Measurements from ENCODE around the gene INA. TPM values are rescaled to one million over a fixed set of nuclear protein-coding genes. Genes with fewer than 3 reads are reported as not detected.

INA gene
- total RNA-seq (under 1 TPM in 1 of 5 experiments, not detected in 4; 0.31 TPM), polyA plus RNA-seq (not detected), total RNA-seq (not detected)

DNA sequence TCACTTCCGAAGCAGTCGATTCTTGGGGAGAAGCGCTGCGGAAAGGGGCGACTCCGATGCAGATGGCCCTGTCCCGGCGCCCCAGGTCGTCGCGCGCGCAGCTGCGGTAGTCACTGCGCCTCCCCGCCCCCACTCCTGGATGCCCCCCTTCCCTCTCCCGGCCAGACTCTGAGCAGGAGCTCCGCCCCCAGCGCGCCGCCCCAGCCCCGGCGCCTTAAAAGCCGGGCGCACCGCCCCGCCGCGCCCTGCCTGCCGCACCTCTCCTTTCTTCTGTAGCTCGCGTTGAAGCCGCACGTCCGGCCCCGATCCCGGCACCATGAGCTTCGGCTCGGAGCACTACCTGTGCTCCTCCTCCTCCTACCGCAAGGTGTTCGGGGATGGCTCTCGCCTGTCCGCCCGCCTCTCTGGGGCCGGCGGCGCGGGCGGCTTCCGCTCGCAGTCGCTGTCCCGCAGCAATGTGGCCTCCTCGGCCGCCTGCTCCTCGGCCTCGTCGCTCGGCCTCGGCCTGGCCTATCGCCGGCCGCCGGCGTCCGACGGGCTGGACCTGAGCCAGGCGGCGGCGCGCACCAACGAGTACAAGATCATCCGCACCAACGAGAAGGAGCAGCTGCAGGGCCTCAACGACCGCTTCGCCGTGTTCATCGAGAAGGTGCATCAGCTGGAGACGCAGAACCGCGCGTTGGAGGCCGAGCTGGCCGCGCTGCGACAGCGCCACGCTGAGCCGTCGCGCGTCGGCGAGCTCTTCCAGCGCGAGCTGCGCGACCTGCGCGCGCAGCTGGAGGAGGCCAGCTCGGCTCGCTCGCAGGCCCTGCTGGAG is at the start of gene INA:
Gene INA, plus strand, starts transcription at position 243 of the 817 bp plus-strand sequence. Its CDS starts 74 bp downstream, at position 317.
- ChIA-PET CTCF (no interaction called here), POLR2A (interaction anchor here (0.6 kb wide), 1 partner anchor 1106 kb away, joined by 4 read pairs; no protein-coding TSS in a partner anchor)
- DNase-seq, result peak in 1 of 9 donors; percentile 35
- H3K9me3 Mint-ChIP-seq, result peaks cover 0 to 11% (median 6%) of the 10 kb centered on the region in 11 donors
- Histone ChIP-seq H3K4me1 (ENCODE audit: control insufficient read depth in 2 of 2, insufficient read depth in 2 of 2, low read length in 2 of 2) (no peaks in the 10 kb centered on the region), H3K27me3 (ENCODE audit: control insufficient read depth in 2 of 2, insufficient read depth in 2 of 2, low read length in 2 of 2) (peaks cover 0 to 10% of the 10 kb centered on the region in 2 donors), H3K9me3 (ENCODE audit: control insufficient read depth in 2 of 3, low read length in 3 of 3) (peaks cover 0 to 5% (median 0%) of the 10 kb centered on the region in 3 experiments), H3K27ac (ENCODE audit: low read depth, low read length) (no peak within 1 kb of the TSS), H3K36me3 (ENCODE audit: control insufficient read depth in 2 of 3, insufficient read depth in 3 of 3, low read length in 3 of 3) (no peaks in the 10 kb centered on the region), H3K4me3 (ENCODE audit: low read length) (no peak within 1 kb of the TSS)
- H3K4me3 Mint-ChIP-seq, result peak within 1 kb of the TSS in 9 of 10 donors; percentile 27 to 74 (median 53)
- H3K27me3 Mint-ChIP-seq, result peaks cover 59 to 75% (median 66%) of the 10 kb centered on the region in 5 donors
- H3K36me3 Mint-ChIP-seq, result peaks cover 0 to 6% (median 3%) of the 10 kb centered on the region in 5 donors
- ATAC-seq, result no peak
- peaks cover 4 to 14% (median 8%) of the 10 kb centered on the region in 7 donors for H3K4me1 Mint-ChIP-seq
- H3K27ac Mint-ChIP-seq, result peak within 1 kb of the TSS in 1 of 9 donors; percentile 23
- intact Hi-C loops (cut with micrococcal nuclease), result no loop called here

DNA sequence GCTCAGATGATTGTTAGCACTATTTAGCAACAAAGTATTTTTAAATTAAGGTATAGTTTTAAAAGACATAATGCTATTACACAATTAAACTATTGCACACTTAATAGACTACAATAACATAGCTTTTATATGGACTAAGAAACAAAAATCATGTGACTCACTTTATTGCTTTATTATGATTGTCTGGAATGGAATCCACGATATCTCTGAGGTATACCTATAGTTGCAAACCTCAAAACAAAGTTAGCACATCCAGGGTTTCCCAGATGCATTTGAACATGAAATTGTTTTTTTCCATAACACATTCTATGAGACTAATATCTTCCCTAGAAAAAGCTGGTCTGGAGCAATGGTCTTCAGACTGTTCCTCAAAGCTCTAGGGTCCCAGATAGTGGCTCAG is 49.5 kb upstream of the INA start:
- no peak overlapping the region for H3K27ac Mint-ChIP-seq
- peaks cover 7 to 25% (median 14%) of the 10 kb centered on the region in 11 donors for H3K9me3 Mint-ChIP-seq
- Histone ChIP-seq H3K36me3 (ENCODE audit: control insufficient read depth in 2 of 3, insufficient read depth in 3 of 3, low read length in 3 of 3) (no peaks in the 10 kb centered on the region), H3K9me3 (ENCODE audit: control insufficient read depth in 2 of 3, low read length in 3 of 3) (peaks cover 0 to 13% (median 0%) of the 10 kb centered on the region in 3 experiments), H3K27ac (ENCODE audit: low read depth, low read length) (no peak overlapping the region), H3K4me1 (ENCODE audit: control insufficient read depth in 2 of 2, insufficient read depth in 2 of 2, low read length in 2 of 2) (no peaks in the 10 kb centered on the region), H3K27me3 (ENCODE audit: control insufficient read depth in 2 of 2, insufficient read depth in 2 of 2, low read length in 2 of 2) (no peaks in the 10 kb centered on the region), H3K4me3 (ENCODE audit: low read length) (no peak overlapping the region)
- ChIA-PET CTCF (no interaction called here), POLR2A (interaction anchor here (0.6 kb wide), 1 partner anchor 278 kb away, joined by 3 read pairs; no protein-coding TSS in a partner anchor)
- H3K36me3 Mint-ChIP-seq, result peaks cover 5 to 11% (median 7%) of the 10 kb centered on the region in 5 donors
- peaks cover 0 to 2% (median 0%) of the 10 kb centered on the region in 5 donors for H3K27me3 Mint-ChIP-seq
- intact Hi-C loops (cut with micrococcal nuclease), result no loop called here
- ATAC-seq (no peak), DNase-seq (no peak)
- peaks cover 0 to 2% (median 0%) of the 10 kb centered on the region in 7 donors for H3K4me1 Mint-ChIP-seq
- H3K4me3 Mint-ChIP-seq, result no peak overlapping the region

DNA sequence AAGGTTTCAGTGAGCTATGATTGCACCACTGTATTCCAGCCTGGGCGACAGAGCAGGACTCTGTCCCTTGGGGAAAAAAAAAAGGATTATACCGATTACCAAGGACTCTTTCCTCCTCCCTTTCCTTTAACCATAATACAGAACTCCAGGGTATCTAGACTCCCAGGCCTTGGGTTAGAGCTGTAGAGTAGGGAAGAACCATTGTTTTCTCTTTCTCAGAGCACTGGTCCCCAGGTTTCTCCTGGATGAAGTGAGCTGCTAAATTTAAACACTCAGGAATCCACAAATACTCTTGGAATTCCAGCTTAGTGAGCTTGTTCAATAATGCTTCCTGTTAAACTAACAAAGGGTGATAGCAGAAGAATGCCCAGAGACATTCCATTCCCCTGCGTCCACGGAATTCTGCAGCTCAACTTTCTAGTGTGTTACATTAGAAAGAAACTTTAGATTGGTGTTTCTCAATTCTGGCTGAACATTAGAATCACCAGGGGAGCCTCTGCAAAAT is 45.8 kb upstream of the INA start:
- Mint-ChIP-seq H3K36me3 (no peaks in the 10 kb centered on the region), H3K27me3 (peaks cover 0 to 7% (median 0%) of the 10 kb centered on the region in 5 donors), H3K27ac (no peak overlapping the region), H3K9me3 (no peaks in the 10 kb centered on the region), H3K4me1 (peaks cover 0 to 2% (median 0%) of the 10 kb centered on the region in 7 donors), H3K4me3 (no peak overlapping the region)
- ATAC-seq (no peak), DNase-seq (no peak)
- POLR2A ChIA-PET, result no interaction called here
- intact Hi-C loops (cut with micrococcal nuclease), result no loop called here
- no peaks in the 10 kb centered on the region for H3K36me3 ChIP-seq (ENCODE audit: control insufficient read depth in 2 of 3, insufficient read depth in 3 of 3, low read length in 3 of 3)
- CTCF ChIA-PET, result interaction anchor here (0.7 kb wide), 1 partner anchor 259 kb away, joined by 3 read pairs; no protein-coding TSS in a partner anchor
- H3K27me3 ChIP-seq (ENCODE audit: control insufficient read depth in 2 of 2, insufficient read depth in 2 of 2, low read length in 2 of 2), result no peaks in the 10 kb centered on the region
- H3K4me1 ChIP-seq (ENCODE audit: control insufficient read depth in 2 of 2, insufficient read depth in 2 of 2, low read length in 2 of 2), result no peaks in the 10 kb centered on the region
- H3K27ac ChIP-seq (ENCODE audit: low read depth, low read length), result no peak overlapping the region
- H3K9me3 ChIP-seq (ENCODE audit: control insufficient read depth in 2 of 3, low read length in 3 of 3), result no peaks in the 10 kb centered on the region
- no peak overlapping the region for H3K4me3 ChIP-seq (ENCODE audit: low read length)

DNA sequence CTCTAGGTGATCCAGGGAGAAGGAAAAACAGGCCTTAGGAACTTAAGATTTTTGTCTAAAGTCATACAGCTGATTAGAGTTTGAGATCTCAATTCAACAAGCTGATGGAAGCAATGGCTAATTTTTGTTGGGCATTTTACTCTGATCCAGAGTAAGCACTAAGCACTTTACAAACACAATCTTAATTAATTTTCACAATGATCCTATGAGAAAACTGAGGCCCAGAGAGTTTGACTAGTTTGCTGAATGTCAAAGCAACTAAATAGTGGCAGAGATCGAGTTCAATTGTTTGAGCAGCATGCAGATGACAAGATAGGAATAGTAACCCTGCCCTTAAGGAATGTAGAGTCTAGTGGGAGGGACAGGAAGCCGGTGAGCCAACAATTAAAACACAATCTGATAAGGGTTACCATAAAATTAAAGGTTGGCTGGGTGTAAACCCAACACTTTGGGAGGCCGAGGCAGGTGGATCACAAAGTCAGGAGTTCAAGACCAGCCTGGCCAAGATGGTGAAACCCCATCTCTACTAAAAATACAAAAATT is 44.7 kb upstream of the INA start:
- ChIA-PET CTCF (no interaction called here), POLR2A (no interaction called here)
- no peak overlapping the region for H3K27ac Mint-ChIP-seq
- H3K36me3 Mint-ChIP-seq, result no peaks in the 10 kb centered on the region
- intact Hi-C loops (cut with micrococcal nuclease), result no loop called here
- H3K27me3 ChIP-seq (ENCODE audit: control insufficient read depth in 2 of 2, insufficient read depth in 2 of 2, low read length in 2 of 2), result no peaks in the 10 kb centered on the region
- no peak overlapping the region for H3K4me3 ChIP-seq (ENCODE audit: low read length)
- DNase-seq (no peak), ATAC-seq (no peak)
- H3K4me3 Mint-ChIP-seq, result no peak overlapping the region
- no peaks in the 10 kb centered on the region for H3K9me3 Mint-ChIP-seq
- H3K27me3 Mint-ChIP-seq, result peaks cover 0 to 7% (median 0%) of the 10 kb centered on the region in 5 donors
- H3K27ac ChIP-seq (ENCODE audit: low read depth, low read length), result no peak overlapping the region
- no peaks in the 10 kb centered on the region for H3K36me3 ChIP-seq (ENCODE audit: control insufficient read depth in 2 of 3, insufficient read depth in 3 of 3, low read length in 3 of 3)
- no peaks in the 10 kb centered on the region for H3K4me1 ChIP-seq (ENCODE audit: control insufficient read depth in 2 of 2, insufficient read depth in 2 of 2, low read length in 2 of 2)
- H3K9me3 ChIP-seq (ENCODE audit: control insufficient read depth in 2 of 3, low read length in 3 of 3), result no peaks in the 10 kb centered on the region
- H3K4me1 Mint-ChIP-seq, result peaks cover 0 to 2% (median 0%) of the 10 kb centered on the region in 7 donors

DNA sequence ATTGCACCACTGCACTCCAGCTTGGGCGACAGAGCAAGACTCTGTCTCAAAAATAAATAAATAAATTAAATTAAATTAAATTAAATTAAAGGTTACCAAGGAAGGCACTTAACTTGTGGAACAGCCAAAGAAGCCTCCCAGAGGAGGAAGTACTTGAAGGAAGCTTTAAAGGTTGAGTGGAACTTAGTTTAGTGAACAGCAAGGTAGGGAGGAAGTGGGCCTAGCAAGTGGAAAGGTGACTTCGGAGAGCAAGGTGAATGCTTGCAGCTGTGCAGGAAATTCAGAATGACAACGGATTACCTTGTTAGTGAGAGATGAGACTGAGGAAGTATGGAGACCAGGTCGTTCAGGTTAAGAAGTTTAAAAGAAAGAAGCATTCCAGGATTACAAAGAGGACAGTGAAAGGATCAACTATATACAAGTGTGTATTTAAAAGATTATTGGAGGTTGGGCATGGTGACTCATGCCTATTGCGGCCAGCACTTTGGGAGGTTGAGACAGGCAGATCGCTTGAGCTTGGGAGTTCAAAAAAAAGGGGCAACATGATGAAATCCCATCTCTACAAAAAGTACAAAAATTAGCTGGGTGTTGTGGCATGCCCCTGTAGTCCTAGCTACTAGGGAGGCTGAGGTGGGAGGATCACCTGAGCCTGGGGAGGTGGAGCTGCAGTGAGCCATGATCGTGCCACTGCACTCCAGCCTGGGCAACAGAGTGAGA is 44.0 kb upstream of the INA start:
- Mint-ChIP-seq H3K36me3 (no peaks in the 10 kb centered on the region), H3K27me3 (peaks cover 0 to 7% (median 0%) of the 10 kb centered on the region in 5 donors), H3K4me1 (peaks cover 0 to 2% (median 0%) of the 10 kb centered on the region in 7 donors), H3K4me3 (no peak overlapping the region), H3K27ac (no peak overlapping the region), H3K9me3 (no peaks in the 10 kb centered on the region)
- no peaks in the 10 kb centered on the region for H3K36me3 ChIP-seq (ENCODE audit: control insufficient read depth in 2 of 3, insufficient read depth in 3 of 3, low read length in 3 of 3)
- no peak overlapping the region for H3K4me3 ChIP-seq (ENCODE audit: low read length)
- H3K4me1 ChIP-seq (ENCODE audit: control insufficient read depth in 2 of 2, insufficient read depth in 2 of 2, low read length in 2 of 2), result no peaks in the 10 kb centered on the region
- H3K9me3 ChIP-seq (ENCODE audit: control insufficient read depth in 2 of 3, low read length in 3 of 3), result no peaks in the 10 kb centered on the region
- no peak overlapping the region for H3K27ac ChIP-seq (ENCODE audit: low read depth, low read length)
- ATAC-seq (no peak), DNase-seq (no peak)
- intact Hi-C loops (cut with micrococcal nuclease), result no loop called here
- H3K27me3 ChIP-seq (ENCODE audit: control insufficient read depth in 2 of 2, insufficient read depth in 2 of 2, low read length in 2 of 2), result no peaks in the 10 kb centered on the region
- ChIA-PET POLR2A (no interaction called here), CTCF (no interaction called here)

DNA sequence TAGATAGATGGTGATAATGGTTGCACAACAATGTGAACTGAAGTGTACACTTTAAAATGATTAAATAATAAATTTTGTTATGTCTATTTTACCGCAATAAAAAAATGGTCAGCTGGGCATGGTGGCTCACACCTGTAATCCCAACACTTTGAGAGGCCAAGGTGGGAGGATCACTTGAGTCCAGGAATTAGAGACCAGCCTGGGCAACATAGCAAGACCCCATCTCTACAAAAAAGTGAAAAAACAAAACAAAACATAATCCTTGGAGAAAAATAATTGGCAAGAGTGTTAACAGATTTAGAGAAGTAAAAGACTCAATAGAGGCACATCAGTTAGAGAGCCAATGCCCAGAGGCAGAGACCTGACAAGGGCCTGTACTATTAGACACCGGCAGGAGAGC is 41.2 kb upstream of the INA start:
- no peaks in the 10 kb centered on the region for H3K36me3 Mint-ChIP-seq
- ATAC-seq (no peak), DNase-seq (no peak)
- CTCF ChIA-PET, result no interaction called here
- H3K4me1 ChIP-seq (ENCODE audit: control insufficient read depth in 2 of 2, insufficient read depth in 2 of 2, low read length in 2 of 2), result no peaks in the 10 kb centered on the region
- no peaks in the 10 kb centered on the region for H3K9me3 ChIP-seq (ENCODE audit: control insufficient read depth in 2 of 3, low read length in 3 of 3)
- H3K4me1 Mint-ChIP-seq, result peaks cover 5 to 14% (median 6%) of the 10 kb centered on the region in 7 donors
- H3K27me3 ChIP-seq (ENCODE audit: control insufficient read depth in 2 of 2, insufficient read depth in 2 of 2, low read length in 2 of 2), result no peaks in the 10 kb centered on the region
- no peak overlapping the region for H3K27ac Mint-ChIP-seq
- no peaks in the 10 kb centered on the region for H3K36me3 ChIP-seq (ENCODE audit: control insufficient read depth in 2 of 3, insufficient read depth in 3 of 3, low read length in 3 of 3)
- POLR2A ChIA-PET, result no interaction called here
- H3K27me3 Mint-ChIP-seq, result peaks cover 0 to 7% (median 0%) of the 10 kb centered on the region in 5 donors
- H3K27ac ChIP-seq (ENCODE audit: low read depth, low read length), result no peak overlapping the region
- H3K9me3 Mint-ChIP-seq, result no peaks in the 10 kb centered on the region
- H3K4me3 ChIP-seq (ENCODE audit: low read length), result no peak overlapping the region
- intact Hi-C loops (cut with micrococcal nuclease), result no loop called here
- H3K4me3 Mint-ChIP-seq, result no peak overlapping the region
